ENCODE data around the gene ST3GAL6. TPM values are rescaled to one million over a fixed set of nuclear protein-coding genes. Genes with fewer than 3 reads are reported as not detected.

Gene ST3GAL6
- total and polyA plus RNA-seq, 2 of the 13 experiments (the other 11 are each of a cell fraction or from before 2014, with no cell fraction given) = 17.5 to 23.2 TPM

DNA sequence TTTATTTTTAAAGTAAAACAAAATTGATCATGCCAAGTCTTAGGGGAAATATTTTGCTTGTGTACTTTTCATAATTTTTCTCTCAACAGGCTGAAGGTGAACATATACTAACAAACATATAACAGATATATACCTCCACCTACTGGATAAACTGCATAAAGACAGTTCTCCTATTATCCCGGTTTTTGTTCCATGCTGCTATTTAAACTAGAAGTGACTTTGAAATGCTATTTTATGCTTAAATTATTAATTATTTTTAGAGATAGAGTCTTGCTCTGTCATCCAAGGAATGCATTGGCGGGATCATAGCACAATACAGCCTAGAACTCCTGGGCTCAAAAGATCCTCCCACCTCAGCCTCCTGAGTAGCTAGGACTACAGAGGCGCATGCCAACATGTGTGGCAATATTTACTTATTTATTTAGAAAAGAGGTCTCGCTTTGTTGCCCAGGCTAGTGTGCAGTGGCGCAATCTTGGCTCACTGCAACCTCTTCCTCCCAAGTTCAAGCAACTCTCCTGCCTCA is 49.8 kb downstream of the ST3GAL6 start (continued):
- TF ChIP-seq, protein P1, sequence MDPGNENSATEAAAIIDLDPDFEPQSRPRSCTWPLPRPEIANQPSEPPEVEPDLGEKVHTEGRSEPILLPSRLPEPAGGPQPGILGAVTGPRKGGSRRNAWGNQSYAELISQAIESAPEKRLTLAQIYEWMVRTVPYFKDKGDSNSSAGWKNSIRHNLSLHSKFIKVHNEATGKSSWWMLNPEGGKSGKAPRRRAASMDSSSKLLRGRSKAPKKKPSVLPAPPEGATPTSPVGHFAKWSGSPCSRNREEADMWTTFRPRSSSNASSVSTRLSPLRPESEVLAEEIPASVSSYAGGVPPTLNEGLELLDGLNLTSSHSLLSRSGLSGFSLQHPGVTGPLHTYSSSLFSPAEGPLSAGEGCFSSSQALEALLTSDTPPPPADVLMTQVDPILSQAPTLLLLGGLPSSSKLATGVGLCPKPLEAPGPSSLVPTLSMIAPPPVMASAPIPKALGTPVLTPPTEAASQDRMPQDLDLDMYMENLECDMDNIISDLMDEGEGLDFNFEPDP (CRISPR knock-in tag; conservative IDR thresholded peaks at IDR 0.05) = no peak
- TF ChIP-seq SAFB2 (CRISPR knock-in tag; IDR thresholded peaks at IDR 0.05; ENCODE audit: borderline replicate concordance, low read depth) = no peak
- peak; percentile 71; the same call in 1 of the 2 replicates for TF ChIP-seq SALL2 (CRISPR knock-in tag; IDR thresholded peaks at IDR 0.05)
- TF ChIP-seq, protein P2, sequence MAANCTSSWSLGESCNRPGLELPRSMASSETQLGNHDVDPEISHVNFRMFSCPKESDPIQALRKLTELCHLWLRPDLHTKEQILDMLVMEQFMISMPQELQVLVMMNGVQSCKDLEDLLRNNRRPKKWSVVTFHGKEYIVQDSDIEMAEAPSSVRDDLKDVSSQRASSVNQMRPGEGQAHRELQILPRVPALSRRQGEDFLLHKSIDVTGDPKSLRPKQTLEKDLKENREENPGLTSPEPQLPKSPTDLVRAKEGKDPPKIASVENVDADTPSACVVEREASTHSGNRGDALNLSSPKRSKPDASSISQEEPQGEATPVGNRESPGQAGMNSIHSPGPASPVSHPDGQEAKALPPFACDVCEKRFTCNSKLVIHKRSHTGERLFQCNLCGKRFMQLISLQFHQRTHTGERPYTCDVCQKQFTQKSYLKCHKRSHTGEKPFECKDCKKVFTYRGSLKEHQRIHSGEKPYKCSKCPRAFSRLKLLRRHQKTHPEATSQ (CRISPR knock-in tag; IDR thresholded peaks at IDR 0.05; ENCODE audit: borderline replicate concordance) = 0 out of 2 replicates have a peak, but pooled peaks have one; percentile 42
- TF ChIP-seq ZNF446 (CRISPR knock-in tag; IDR thresholded peaks at IDR 0.05) = no peak
- TF ChIP-seq, protein P3, sequence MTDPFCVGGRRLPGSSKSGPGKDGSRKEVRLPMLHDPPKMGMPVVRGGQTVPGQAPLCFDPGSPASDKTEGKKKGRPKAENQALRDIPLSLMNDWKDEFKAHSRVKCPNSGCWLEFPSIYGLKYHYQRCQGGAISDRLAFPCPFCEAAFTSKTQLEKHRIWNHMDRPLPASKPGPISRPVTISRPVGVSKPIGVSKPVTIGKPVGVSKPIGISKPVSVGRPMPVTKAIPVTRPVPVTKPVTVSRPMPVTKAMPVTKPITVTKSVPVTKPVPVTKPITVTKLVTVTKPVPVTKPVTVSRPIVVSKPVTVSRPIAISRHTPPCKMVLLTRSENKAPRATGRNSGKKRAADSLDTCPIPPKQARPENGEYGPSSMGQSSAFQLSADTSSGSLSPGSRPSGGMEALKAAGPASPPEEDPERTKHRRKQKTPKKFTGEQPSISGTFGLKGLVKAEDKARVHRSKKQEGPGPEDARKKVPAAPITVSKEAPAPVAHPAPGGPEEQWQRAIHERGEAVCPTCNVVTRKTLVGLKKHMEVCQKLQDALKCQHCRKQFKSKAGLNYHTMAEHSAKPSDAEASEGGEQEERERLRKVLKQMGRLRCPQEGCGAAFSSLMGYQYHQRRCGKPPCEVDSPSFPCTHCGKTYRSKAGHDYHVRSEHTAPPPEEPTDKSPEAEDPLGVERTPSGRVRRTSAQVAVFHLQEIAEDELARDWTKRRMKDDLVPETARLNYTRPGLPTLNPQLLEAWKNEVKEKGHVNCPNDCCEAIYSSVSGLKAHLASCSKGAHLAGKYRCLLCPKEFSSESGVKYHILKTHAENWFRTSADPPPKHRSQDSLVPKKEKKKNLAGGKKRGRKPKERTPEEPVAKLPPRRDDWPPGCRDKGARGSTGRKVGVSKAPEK (CRISPR knock-in tag; IDR thresholded peaks at IDR 0.05; ENCODE audit: borderline replicate concordance) = no peak
- peak; percentile 40; the same call in 1 of the 2 replicates for TF ChIP-seq TBX2 (CRISPR knock-in tag; IDR thresholded peaks at IDR 0.05; ENCODE audit: borderline replicate concordance)
- TF ChIP-seq FOXA3 (CRISPR knock-in tag; IDR thresholded peaks at IDR 0.05) = peak; percentile 94
- TF ChIP-seq, protein P4, sequence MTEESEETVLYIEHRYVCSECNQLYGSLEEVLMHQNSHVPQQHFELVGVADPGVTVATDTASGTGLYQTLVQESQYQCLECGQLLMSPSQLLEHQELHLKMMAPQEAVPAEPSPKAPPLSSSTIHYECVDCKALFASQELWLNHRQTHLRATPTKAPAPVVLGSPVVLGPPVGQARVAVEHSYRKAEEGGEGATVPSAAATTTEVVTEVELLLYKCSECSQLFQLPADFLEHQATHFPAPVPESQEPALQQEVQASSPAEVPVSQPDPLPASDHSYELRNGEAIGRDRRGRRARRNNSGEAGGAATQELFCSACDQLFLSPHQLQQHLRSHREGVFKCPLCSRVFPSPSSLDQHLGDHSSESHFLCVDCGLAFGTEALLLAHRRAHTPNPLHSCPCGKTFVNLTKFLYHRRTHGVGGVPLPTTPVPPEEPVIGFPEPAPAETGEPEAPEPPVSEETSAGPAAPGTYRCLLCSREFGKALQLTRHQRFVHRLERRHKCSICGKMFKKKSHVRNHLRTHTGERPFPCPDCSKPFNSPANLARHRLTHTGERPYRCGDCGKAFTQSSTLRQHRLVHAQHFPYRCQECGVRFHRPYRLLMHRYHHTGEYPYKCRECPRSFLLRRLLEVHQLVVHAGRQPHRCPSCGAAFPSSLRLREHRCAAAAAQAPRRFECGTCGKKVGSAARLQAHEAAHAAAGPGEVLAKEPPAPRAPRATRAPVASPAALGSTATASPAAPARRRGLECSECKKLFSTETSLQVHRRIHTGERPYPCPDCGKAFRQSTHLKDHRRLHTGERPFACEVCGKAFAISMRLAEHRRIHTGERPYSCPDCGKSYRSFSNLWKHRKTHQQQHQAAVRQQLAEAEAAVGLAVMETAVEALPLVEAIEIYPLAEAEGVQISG (CRISPR knock-in tag; IDR thresholded peaks at IDR 0.05) = peak; percentile 55
- TF ChIP-seq, protein P5, sequence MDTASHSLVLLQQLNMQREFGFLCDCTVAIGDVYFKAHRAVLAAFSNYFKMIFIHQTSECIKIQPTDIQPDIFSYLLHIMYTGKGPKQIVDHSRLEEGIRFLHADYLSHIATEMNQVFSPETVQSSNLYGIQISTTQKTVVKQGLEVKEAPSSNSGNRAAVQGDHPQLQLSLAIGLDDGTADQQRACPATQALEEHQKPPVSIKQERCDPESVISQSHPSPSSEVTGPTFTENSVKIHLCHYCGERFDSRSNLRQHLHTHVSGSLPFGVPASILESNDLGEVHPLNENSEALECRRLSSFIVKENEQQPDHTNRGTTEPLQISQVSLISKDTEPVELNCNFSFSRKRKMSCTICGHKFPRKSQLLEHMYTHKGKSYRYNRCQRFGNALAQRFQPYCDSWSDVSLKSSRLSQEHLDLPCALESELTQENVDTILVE (CRISPR knock-in tag; IDR thresholded peaks at IDR 0.05) = peak; percentile 81
- TF ChIP-seq PPARG (CRISPR knock-in tag; conservative IDR thresholded peaks at IDR 0.05) = 0 out of 2 replicates have a peak, but pooled peaks have one; percentile 18
- TF ChIP-seq CCDC6 (CRISPR knock-in tag; IDR thresholded peaks at IDR 0.05) = no peak
- 0 out of 2 replicates have a peak, but pooled peaks have one; percentile 37 for TF ChIP-seq NFIC (IDR thresholded peaks at IDR 0.05; ENCODE audit: low read length)
- TF ChIP-seq, protein P6, sequence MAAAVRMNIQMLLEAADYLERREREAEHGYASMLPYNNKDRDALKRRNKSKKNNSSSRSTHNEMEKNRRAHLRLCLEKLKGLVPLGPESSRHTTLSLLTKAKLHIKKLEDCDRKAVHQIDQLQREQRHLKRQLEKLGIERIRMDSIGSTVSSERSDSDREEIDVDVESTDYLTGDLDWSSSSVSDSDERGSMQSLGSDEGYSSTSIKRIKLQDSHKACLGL (CRISPR knock-in tag; IDR thresholded peaks at IDR 0.05) = no peak
- TF ChIP-seq KLF16 (CRISPR knock-in tag; IDR thresholded peaks at IDR 0.05) = peak in 1 of 2 experiments; percentile 78; a peak in 1 of 4 replicates
- TF ChIP-seq, protein P7, sequence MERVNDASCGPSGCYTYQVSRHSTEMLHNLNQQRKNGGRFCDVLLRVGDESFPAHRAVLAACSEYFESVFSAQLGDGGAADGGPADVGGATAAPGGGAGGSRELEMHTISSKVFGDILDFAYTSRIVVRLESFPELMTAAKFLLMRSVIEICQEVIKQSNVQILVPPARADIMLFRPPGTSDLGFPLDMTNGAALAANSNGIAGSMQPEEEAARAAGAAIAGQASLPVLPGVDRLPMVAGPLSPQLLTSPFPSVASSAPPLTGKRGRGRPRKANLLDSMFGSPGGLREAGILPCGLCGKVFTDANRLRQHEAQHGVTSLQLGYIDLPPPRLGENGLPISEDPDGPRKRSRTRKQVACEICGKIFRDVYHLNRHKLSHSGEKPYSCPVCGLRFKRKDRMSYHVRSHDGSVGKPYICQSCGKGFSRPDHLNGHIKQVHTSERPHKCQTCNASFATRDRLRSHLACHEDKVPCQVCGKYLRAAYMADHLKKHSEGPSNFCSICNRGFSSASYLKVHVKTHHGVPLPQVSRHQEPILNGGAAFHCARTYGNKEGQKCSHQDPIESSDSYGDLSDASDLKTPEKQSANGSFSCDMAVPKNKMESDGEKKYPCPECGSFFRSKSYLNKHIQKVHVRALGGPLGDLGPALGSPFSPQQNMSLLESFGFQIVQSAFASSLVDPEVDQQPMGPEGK (CRISPR knock-in tag; IDR thresholded peaks at IDR 0.05) = 0 out of 2 replicates have a peak, but pooled peaks have one; percentile 20
